Hypothalamus (tissue), 51 donors: ENCODE results near the gene MYB.

Source experiments
- DNase-seq, 51 donors: peaks; one replicate each; lab custom pipeline; 2025; lab: John Stamatoyannopoulos, UW

Gene MYB

GRCh38 chr6:135213616-135214015 is 32.5 kb downstream of the MYB start:
- no peak for DNase-seq

GRCh38 chr6:135215160-135215559 is 34.1 kb downstream of the MYB start:
- DNase-seq, result no peak

- no peak for DNase-seq
Measured at GRCh38 chr6:135215563-135215962, 34.5 kb downstream of the MYB start.

GRCh38 chr6:135217663-135218062 is 36.6 kb downstream of the MYB start:
- no peak for DNase-seq

- no peak for DNase-seq
Measured at GRCh38 chr6:135219346-135219745, 38.2 kb downstream of the MYB start.

- DNase-seq, result no peak
Measured at GRCh38 chr6:135221042-135221441, 39.9 kb downstream of the MYB start.

GRCh38 chr6:135221505-135221904 is 40.4 kb downstream of the MYB start:
- DNase-seq, result no peak

GRCh38 chr6:135222623-135223022 is 41.5 kb downstream of the MYB start:
- DNase-seq, result no peak

- DNase-seq, result no peak
Measured at GRCh38 chr6:135224037-135224647, 43.0 kb downstream of the MYB start.

- DNase-seq, result no peak
Measured at GRCh38 chr6:135225911-135226310, 44.8 kb downstream of the MYB start.

- DNase-seq, result no peak
Measured at GRCh38 chr6:135226537-135226936, 45.4 kb downstream of the MYB start.

GRCh38 chr6:135227349-135227748 is 46.2 kb downstream of the MYB start:
- no peak for DNase-seq

GRCh38 chr6:135227758-135228157 is 46.6 kb downstream of the MYB start:
- no peak for DNase-seq

GRCh38 chr6:135228486-135228885 is 47.4 kb downstream of the MYB start:
- DNase-seq, result no peak

GRCh38 chr6:135229996-135230395 is 48.9 kb downstream of the MYB start:
- no peak for DNase-seq

- DNase-seq, result no peak
Measured at GRCh38 chr6:135230711-135231468, 49.8 kb downstream of the MYB start.

GRCh38 chr6:135231469-135231844 is 50.3 kb downstream of the MYB start:
- DNase-seq, result no peak

GRCh38 chr6:135233686-135234491 is 52.8 kb downstream of the MYB start:
- no peak for DNase-seq

GRCh38 chr6:135234492-135234780 is 53.3 kb downstream of the MYB start:
- DNase-seq, result no peak

GRCh38 chr6:135235716-135236115 is 54.6 kb downstream of the MYB start:
- no peak for DNase-seq

GRCh38 chr6:135236319-135236718 is 55.2 kb downstream of the MYB start:
- no peak for DNase-seq

- DNase-seq, result no peak
Measured at GRCh38 chr6:135236732-135237131, 55.6 kb downstream of the MYB start.
